Endothelial cell (in vitro differentiated cells): ENCODE measurements around the gene VWF. TPM values are rescaled to one million over a fixed set of nuclear protein-coding genes. Genes with fewer than 3 reads are reported as not detected.

Source experiments
- DNase-seq: peaks from one replicate; pipeline ENCODE4 v3.0.0; 2021; ENCODE audit warnings: low spot score
- H3K27ac Mint-ChIP-seq: one replicate; pipeline ENCODE4 v1.8.0; 2021; ENCODE audit warnings: mixed read lengths, inconsistent platforms; ENCODE audit not compliant: unreplicated experiment
- H3K27me3 Mint-ChIP-seq: one replicate; pipeline ENCODE4 v1.8.0; 2021; ENCODE audit warnings: mild to moderate bottlenecking, moderate library complexity, mixed read lengths, inconsistent platforms; ENCODE audit not compliant: unreplicated experiment
- H3K36me3 Mint-ChIP-seq: one replicate; pipeline ENCODE4 v1.8.0; 2021; ENCODE audit warnings: mild to moderate bottlenecking, low read depth, mixed read lengths, inconsistent platforms; ENCODE audit not compliant: unreplicated experiment
- H3K4me1 Mint-ChIP-seq: one replicate; pipeline ENCODE4 v1.8.0; 2021; ENCODE audit warnings: mild to moderate bottlenecking, mixed read lengths, inconsistent platforms; ENCODE audit not compliant: unreplicated experiment
- H3K4me3 Mint-ChIP-seq: one replicate; pipeline ENCODE4 v1.8.0; 2021; ENCODE audit warnings: mild to moderate bottlenecking, mixed read lengths, inconsistent platforms; ENCODE audit not compliant: unreplicated experiment
- H3K9me3 Mint-ChIP-seq: one replicate; pipeline ENCODE4 v1.8.0; 2021; ENCODE audit warnings: mixed read lengths, inconsistent platforms; ENCODE audit not compliant: unreplicated experiment
- CTCF ChIP-seq: fragments of 200-600 bp; sonication (generic); IDR thresholded peaks from one replicate; pipeline ENCODE4 v1.5.0; 2021; ENCODE audit warnings: antibody characterized with exemption; ENCODE audit not compliant: unreplicated experiment
- total RNA-seq: library from RNA; stranded (reverse); fragmentation: NEBNext Ultra II Directional; extraction: Animal tissue kit (Norgen Biotek cat#: 25700); gene quantifications from one replicate; pipeline ENCODE4 v1.2.1, GENCODE V29; 2021; ENCODE audit not compliant: unreplicated experiment

Gene VWF
- total RNA-seq, 1 donor from 2014 or later: 56.0 TPM

- peak overlapping the region; percentile 92 for H3K27ac Mint-ChIP-seq
- no peak for TF ChIP-seq CTCF
- H3K27me3 Mint-ChIP-seq: peaks cover 8% of the 10 kb centered on the region
- DNase-seq: no peak
- H3K9me3 Mint-ChIP-seq: no peaks in the 10 kb centered on the region
- peak overlapping the region; percentile 31 for H3K4me3 Mint-ChIP-seq
- H3K36me3 Mint-ChIP-seq: peaks cover 5% of the 10 kb centered on the region
- H3K4me1 Mint-ChIP-seq: peaks cover 24% of the 10 kb centered on the region
Observed at GRCh38 chr12:6084261-6084968, 40.1 kb downstream of the VWF start.

DNA sequence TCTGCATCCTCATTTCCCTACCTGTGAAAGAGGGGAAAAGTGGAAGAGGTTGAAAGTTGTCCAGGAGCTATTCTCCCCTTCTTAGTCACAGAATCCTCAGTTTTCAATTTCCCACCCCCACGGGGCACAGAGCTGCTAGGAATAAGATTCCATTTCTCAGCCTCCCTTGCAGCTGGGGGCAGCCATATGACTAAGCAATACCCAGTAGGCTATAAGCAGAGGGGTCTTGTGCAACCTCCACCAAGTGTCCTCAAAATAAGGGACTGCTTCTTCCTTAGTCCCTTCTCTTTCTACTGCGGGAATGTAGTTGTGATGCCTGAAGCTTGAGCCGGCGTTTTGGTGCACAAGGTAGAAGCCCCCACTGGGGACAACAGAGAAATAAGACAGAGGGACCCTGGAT is 40.9 kb downstream of the VWF start:
- Mint-ChIP-seq H3K4me1 (peaks cover 21% of the 10 kb centered on the region), H3K4me3 (no peak overlapping the region), H3K27me3 (peaks cover 8% of the 10 kb centered on the region), H3K9me3 (no peaks in the 10 kb centered on the region), H3K36me3 (peaks cover 5% of the 10 kb centered on the region), H3K27ac (no peak overlapping the region)
- TF ChIP-seq CTCF: no peak
- no peak for DNase-seq

DNA sequence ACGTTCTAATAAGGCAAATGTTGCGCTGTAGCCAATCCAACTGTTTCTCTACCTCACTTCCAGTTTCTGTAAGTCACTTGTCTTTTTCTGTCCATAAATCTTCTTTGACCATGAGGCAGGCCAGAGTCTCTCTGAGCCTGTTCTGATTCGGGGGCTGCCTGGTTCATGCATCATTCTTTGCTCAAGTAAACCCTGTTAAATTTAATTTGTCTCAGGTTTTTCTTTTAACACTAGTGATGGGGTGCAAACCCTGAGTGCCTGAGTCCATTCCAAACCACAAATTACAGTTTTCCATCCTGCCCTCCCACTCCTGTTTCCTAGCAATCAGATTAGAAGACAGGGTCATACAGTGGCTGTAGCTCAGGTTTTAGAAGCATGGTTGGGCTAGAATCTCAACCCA is 41.9 kb downstream of the VWF start:
- Mint-ChIP-seq H3K27ac (no peak overlapping the region), H3K9me3 (no peaks in the 10 kb centered on the region), H3K27me3 (peaks cover 10% of the 10 kb centered on the region), H3K4me3 (no peak overlapping the region), H3K4me1 (peaks cover 19% of the 10 kb centered on the region), H3K36me3 (peaks cover 5% of the 10 kb centered on the region)
- no peak for DNase-seq
- TF ChIP-seq CTCF: no peak

DNA sequence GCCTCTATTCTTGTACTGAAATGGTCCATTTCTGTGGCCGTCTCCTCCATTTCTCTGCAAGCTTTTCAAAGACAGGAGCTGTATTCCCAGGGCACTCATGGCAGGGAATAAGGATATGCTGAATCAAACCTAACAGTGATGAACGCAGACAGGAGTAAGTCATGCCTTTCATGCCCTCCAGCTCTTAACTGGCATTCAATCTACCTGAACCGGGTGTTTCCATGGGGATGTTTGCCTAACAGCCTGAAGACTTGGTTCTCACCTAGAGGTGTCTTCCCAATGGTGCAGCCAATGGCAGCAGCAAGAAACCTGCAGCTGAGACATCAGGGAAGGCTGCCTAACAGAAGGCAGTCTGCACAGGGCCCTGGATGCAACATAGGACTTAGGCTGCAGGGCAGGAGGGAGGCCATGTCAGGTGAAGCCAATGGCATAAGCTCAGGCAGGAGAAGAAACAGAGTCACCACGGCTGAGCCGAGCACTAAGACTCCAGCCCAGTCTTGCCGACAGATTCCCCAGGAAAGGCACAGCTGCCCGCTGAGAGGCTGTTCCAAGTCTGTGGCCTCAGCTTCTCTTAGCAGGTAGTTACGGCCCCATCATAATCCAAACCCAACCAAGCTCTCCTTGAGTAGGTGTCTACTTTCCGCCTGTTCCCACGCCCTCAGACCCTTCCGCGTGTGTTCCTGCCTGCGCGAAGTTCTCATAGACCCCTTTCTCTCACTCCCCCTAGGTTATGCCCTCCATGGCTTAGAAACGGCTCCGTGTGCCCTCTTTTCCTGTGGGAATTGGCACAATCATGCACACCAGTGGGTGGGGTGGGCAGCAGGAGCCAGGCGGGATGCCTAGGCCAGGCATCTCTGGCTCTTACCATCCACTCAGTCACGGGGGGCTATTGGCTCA is 44.1 kb downstream of the VWF start:
- Mint-ChIP-seq H3K27ac (no peak overlapping the region), H3K36me3 (peaks cover 5% of the 10 kb centered on the region), H3K27me3 (peaks cover 11% of the 10 kb centered on the region), H3K4me1 (peaks cover 20% of the 10 kb centered on the region), H3K4me3 (no peak overlapping the region), H3K9me3 (no peaks in the 10 kb centered on the region)
- DNase-seq: no peak
- no peak for TF ChIP-seq CTCF
